PC-3 (cell line): Measurements from ENCODE around the gene TMEM156. TPM values are rescaled to one million over a fixed set of nuclear protein-coding genes. Genes with fewer than 3 reads are reported as not detected.

ENCODE experiments used
- ATAC-seq: fragments of 200-7000 bp; cut with Tn5 transposase; 2 replicates; pipeline ENCODE4 v1.9.1; 2020; ENCODE audit warnings: mild to moderate bottlenecking, moderate library complexity
- BruUV-seq: library from RNA; stranded (reverse); fragments of 400-500 nt; replicated peaks from 2 replicates; lab custom pipeline; 2021; lab: Mats Ljungman, UMichigan
- CTCF ChIA-PET: fragments of 300-600 bp; sonication (Branson Sonifier 250); formaldehyde crosslinking; loops from one replicate; lab custom pipeline; 2022; ENCODE audit warnings: antibody characterized with exemption; lab: Charles Lee
- POLR2A ChIA-PET: fragments of 300-600 bp; sonication (Branson Sonifier 250); formaldehyde crosslinking; loops from one replicate; lab custom pipeline; 2022; ENCODE audit warnings: antibody characterized with exemption; ENCODE audit not compliant: unreplicated experiment; lab: Charles Lee
- DNase-seq: peaks from one replicate; pipeline ENCODE4 v3.0.0-alpha.2; 2015
- H2AFZ ChIP-seq: fragments of 300-600 bp; sonication (generic); 2 replicates; pipeline ENCODE4 v1.6.0; 2016; ENCODE audit warnings: antibody characterized with exemption, low read length
- H3F3A ChIP-seq: fragments of 300-600 bp; sonication (generic); one replicate; pipeline ENCODE4 v1.6.0; 2017; ENCODE audit warnings: antibody characterized with exemption, low read length, control low read depth, mild to moderate bottlenecking; ENCODE audit not compliant: unreplicated experiment
- H3K27ac ChIP-seq: fragments of 300-600 bp; sonication (generic); 2 replicates; pipeline ENCODE4 v1.5.1; 2016; ENCODE audit warnings: mild to moderate bottlenecking, low read length
- H3K27me3 ChIP-seq: fragments of 300-600 bp; sonication (generic); 2 replicates; pipeline ENCODE4 v1.6.1; 2016; ENCODE audit warnings: low read length, mixed read lengths
- H3K36me3 ChIP-seq: fragments of 300-600 bp; sonication (generic); 2 replicates; pipeline ENCODE4 v1.6.1; 2016; ENCODE audit warnings: low read depth, mixed run types, low read length, mixed read lengths
- H3K4me1 ChIP-seq: fragments of 300-600 bp; sonication (generic); 2 replicates; pipeline ENCODE4 v1.5.1; 2016; ENCODE audit warnings: low read length; ENCODE audit not compliant: insufficient read depth
- H3K4me2 ChIP-seq: fragments of 300-600 bp; sonication (generic); 2 replicates; pipeline ENCODE4 v1.6.0; 2016; ENCODE audit warnings: low read length
- H3K4me3 ChIP-seq: fragments of 300-600 bp; sonication (generic); 2 replicates; pipeline ENCODE4 v1.5.1; 2016; ENCODE audit warnings: mild to moderate bottlenecking, low read length, mixed read lengths
- H3K79me2 ChIP-seq: fragments of 300-600 bp; sonication (generic); 2 replicates; pipeline ENCODE4 v1.6.1; 2017; ENCODE audit warnings: low read length, mixed read lengths
- H3K9ac ChIP-seq: fragments of 300-600 bp; sonication (generic); 2 replicates; pipeline ENCODE4 v1.6.0; 2016; ENCODE audit warnings: mild to moderate bottlenecking, low read length
- H3K9me2 ChIP-seq: fragments of 300-600 bp; sonication (generic); replicated peaks from 2 replicates; pipeline ENCODE4 v1.6.1; 2016; ENCODE audit warnings: mixed run types, low read length, mixed read lengths
- H3K9me3 ChIP-seq: fragments of 300-600 bp; sonication (generic); 2 replicates; pipeline ENCODE4 v1.6.1; 2016; ENCODE audit warnings: low read length, mixed read lengths
- H4K20me1 ChIP-seq: fragments of 300-600 bp; sonication (generic); 2 replicates; pipeline ENCODE4 v1.6.1; 2016; ENCODE audit warnings: low read length, mixed read lengths
- CTCF ChIP-seq: fragments of 300-600 bp; sonication (generic); conservative IDR thresholded peaks from 2 replicates; pipeline ENCODE4 v1.5.1; 2017; ENCODE audit warnings: antibody characterized with exemption, low read depth, mild to moderate bottlenecking, low read length
- EZH2 ChIP-seq: fragments of 300-600 bp; sonication (generic); IDR thresholded peaks from one replicate; pipeline ENCODE4 v1.6.1; 2017; ENCODE audit warnings: antibody characterized with exemption, mild to moderate bottlenecking, low read length; ENCODE audit not compliant: unreplicated experiment
- EZH2phosphoT487 ChIP-seq: fragments of 300-600 bp; sonication (generic); IDR thresholded peaks from 2 replicates; pipeline ENCODE4 v1.6.1; 2018; ENCODE audit warnings: mild to moderate bottlenecking, antibody characterized with exemption, low read length, borderline replicate concordance
- intact Hi-C: fragments of 100-400 bp; cut with micrococcal nuclease; formaldehyde crosslinking; loops from 2 replicates; pipeline ENCODE4 v1.9.0; 2023
- total RNA-seq: library from RNA; depleted of rRNA; stranded (reverse); fragments of >200 nt; gene quantifications from 2 replicates; pipeline ENCODE4 v1.2.3, GENCODE V29; 2014

TMEM156 gene
- total RNA-seq, 1 experiment from 2014 or later: 41.5 TPM

GRCh38 chr4:39026096-39026495 is 6.1 kb downstream of the TMEM156 start:
- no peak overlapping the region for H2AFZ ChIP-seq
- DNase-seq: no peak
- H3K4me2 ChIP-seq: no peak overlapping the region
- peaks cover 96% of the 10 kb centered on the region for H3K79me2 ChIP-seq
- H3K27me3 ChIP-seq: no peaks in the 10 kb centered on the region
- H3K27ac ChIP-seq: peak overlapping the region; percentile 15
- H3K4me1 ChIP-seq: peaks cover 15% of the 10 kb centered on the region
- peaks cover 14% of the 10 kb centered on the region for H4K20me1 ChIP-seq
- H3K9me3 ChIP-seq: no peaks in the 10 kb centered on the region
- H3K9ac ChIP-seq: no peak overlapping the region
- POLR2A ChIA-PET: interaction anchor here (0.6 kb wide), 1 partner anchor 91 kb away, joined by 4 read pairs; no protein-coding TSS in a partner anchor
- no peak for TF ChIP-seq EZH2phosphoT487
- TF ChIP-seq EZH2: no peak
- no peak for TF ChIP-seq CTCF
- BruUV-seq: no TSS peak
- H3K9me2 ChIP-seq: no peaks in the 10 kb centered on the region
- CTCF ChIA-PET: no interaction called here
- no peak overlapping the region for H3K4me3 ChIP-seq
- ATAC-seq: no peak
- no peaks in the 10 kb centered on the region for H3F3A ChIP-seq
- intact Hi-C loops: no loop called here
- peaks cover 22% of the 10 kb centered on the region; the same call in 1 of the 2 replicates for H3K36me3 ChIP-seq

- Histone ChIP-seq H3K4me3 (no peak overlapping the region), H4K20me1 (peaks cover 14% of the 10 kb centered on the region), H3K4me1 (peaks cover 15% of the 10 kb centered on the region), H3K9me3 (no peaks in the 10 kb centered on the region), H3K9ac (no peak overlapping the region), H2AFZ (no peak overlapping the region), H3K79me2 (peaks cover 91% of the 10 kb centered on the region), H3K4me2 (no peak overlapping the region), H3K27me3 (no peaks in the 10 kb centered on the region), H3K27ac (peak overlapping the region; percentile 15), H3K36me3 (peaks cover 22% of the 10 kb centered on the region; the same call in 1 of the 2 replicates), H3F3A (no peaks in the 10 kb centered on the region), H3K9me2 (no peaks in the 10 kb centered on the region)
- TF ChIP-seq EZH2phosphoT487: no peak
- no peak for TF ChIP-seq EZH2
- no peak for TF ChIP-seq CTCF
- intact Hi-C loops: no loop called here
- DNase-seq (no peak), ATAC-seq (no peak)
- no TSS peak for BruUV-seq
- ChIA-PET CTCF (no interaction called here), POLR2A (interaction anchor here (0.6 kb wide), 1 partner anchor 90 kb away, joined by 4 read pairs; no protein-coding TSS in a partner anchor)
These were observed 6.6 kb downstream of the TMEM156 start for GRCh38 chr4:39025552-39026085.

GRCh38 chr4:39024311-39024865 is 7.8 kb downstream of the TMEM156 start:
- no peak for TF ChIP-seq CTCF
- no peak for TF ChIP-seq EZH2phosphoT487
- no peak for TF ChIP-seq EZH2
- H3K9ac ChIP-seq: no peak overlapping the region
- BruUV-seq: no TSS peak
- H3K36me3 ChIP-seq: peaks cover 22% of the 10 kb centered on the region; the same call in 1 of the 2 replicates
- H2AFZ ChIP-seq: no peak overlapping the region
- no peak overlapping the region for H3K4me3 ChIP-seq
- no peaks in the 10 kb centered on the region for H3F3A ChIP-seq
- CTCF ChIA-PET: no interaction called here
- peaks cover 15% of the 10 kb centered on the region for H3K4me1 ChIP-seq
- no peak for DNase-seq
- no peak overlapping the region for H3K4me2 ChIP-seq
- H4K20me1 ChIP-seq: peaks cover 10% of the 10 kb centered on the region; the same call in 1 of the 2 replicates
- ATAC-seq: no peak
- POLR2A ChIA-PET: interaction anchor here (0.6 kb wide), 1 partner anchor 18 kb away, joined by 5 read pairs; no protein-coding TSS in a partner anchor
- no peak overlapping the region for H3K27ac ChIP-seq
- intact Hi-C loops: no loop called here
- no peaks in the 10 kb centered on the region for H3K9me2 ChIP-seq
- no peaks in the 10 kb centered on the region for H3K9me3 ChIP-seq
- H3K27me3 ChIP-seq: no peaks in the 10 kb centered on the region
- peaks cover 79% of the 10 kb centered on the region for H3K79me2 ChIP-seq
